K562 (cell line): ENCODE data around the gene FRRS1L. TPM values are rescaled to one million over a fixed set of nuclear protein-coding genes. Genes with fewer than 3 reads are reported as not detected.

Source experiments
- ARID3B ChIP-seq: fragments of 250-450 bp; sonication (Bioruptor Pico); IDR thresholded peaks from 2 replicates; pipeline ENCODE4 v1.4.0; 2020; ENCODE audit warnings: borderline replicate concordance
- E4F1 ChIP-seq: fragments of 250-450 bp; sonication (Bioruptor Pico); IDR thresholded peaks from 2 replicates; pipeline ENCODE4 v1.5.0; 2021; ENCODE audit warnings: mild to moderate bottlenecking, borderline replicate concordance
- SFPQ ChIP-seq: fragments of 200-400 bp; formaldehyde crosslinking; IDR thresholded peaks from 2 replicates; pipeline ENCODE4 v1.6.1; 2017; ENCODE audit warnings: mild to moderate bottlenecking, low read depth, low read length, moderate library complexity
- TRIM28 ChIP-seq: fragments of 450-650 bp; IDR thresholded peaks from 2 replicates; pipeline ENCODE4 v1.6.1; 2017
- ZBTB8A ChIP-seq: fragments of 450-650 bp; IDR thresholded peaks from 2 replicates; pipeline ENCODE4 v1.6.1; 2018; ENCODE audit warnings: mild to moderate bottlenecking, moderate library complexity; ENCODE audit not compliant: partially characterized antibody
- ZNF184 ChIP-seq: sonication (generic); formaldehyde crosslinking; IDR thresholded peaks from 2 replicates; pipeline ENCODE4 v1.5.0; 2020; ENCODE audit warnings: missing genetic modification reagents
- ZNF324 ChIP-seq: fragments of 250-450 bp; sonication (Bioruptor Pico); IDR thresholded peaks from 2 replicates; pipeline ENCODE4 v1.4.0; 2020; ENCODE audit warnings: mild to moderate bottlenecking
- ZNF583 ChIP-seq: fragments of 250-450 bp; sonication (Bioruptor Pico); IDR thresholded peaks from 2 replicates; pipeline ENCODE4 v1.4.0; 2020
- polyA plus RNA-seq, 8 experiments: library from polyadenylated mRNA; depleted of rRNA in 4 of 8; stranded (reverse) in 5 of 8; unstranded in 3 of 8; fragments of >200 nt; fragmentation: Nextera tagmentation in 2 of 8; fragmentation: Illumina TruSeq in 1 of 8; extraction: Ambion mirVana in 2 of 8; extraction: Trizol in 1 of 8; gene quantifications; 2 replicates each; pipeline versions ENCODE4 v1.2.1 to v1.2.3, GENCODE V29; 2011 to 2014; ENCODE audit warnings: inconsistent platforms in 1 of 8, missing spikeins in 1 of 8
- total RNA-seq, 7 experiments: library from RNA; depleted of rRNA in 6 of 7; stranded (reverse); fragments of >200 nt in 6 of 7; fragmentation: Illumina TruSeq in 2 of 7; extraction: Trizol in 2 of 7; gene quantifications; 2 replicates each; pipeline versions ENCODE4 v1.2.1 to v1.2.3, GENCODE V29; 2011 to 2021; ENCODE audit warnings: low replicate concordance in 1 of 7
- TF ChIP-seq, protein P1 (sequence below): fragments of 200-600 bp; sonication (generic); IDR thresholded peaks from one replicate; pipeline ENCODE4 v1.6.1; 2012; ENCODE audit warnings: mild to moderate bottlenecking, low read depth, low read length, inconsistent platforms

The FRRS1L gene
- total and polyA plus RNA-seq, 9 of the 15 experiments (the other 6 are each of a cell fraction or from before 2014, with no cell fraction given) = under 0.01 to 0.04 (median 0.03) TPM; not detected in 5

- TF ChIP-seq, protein P1, sequence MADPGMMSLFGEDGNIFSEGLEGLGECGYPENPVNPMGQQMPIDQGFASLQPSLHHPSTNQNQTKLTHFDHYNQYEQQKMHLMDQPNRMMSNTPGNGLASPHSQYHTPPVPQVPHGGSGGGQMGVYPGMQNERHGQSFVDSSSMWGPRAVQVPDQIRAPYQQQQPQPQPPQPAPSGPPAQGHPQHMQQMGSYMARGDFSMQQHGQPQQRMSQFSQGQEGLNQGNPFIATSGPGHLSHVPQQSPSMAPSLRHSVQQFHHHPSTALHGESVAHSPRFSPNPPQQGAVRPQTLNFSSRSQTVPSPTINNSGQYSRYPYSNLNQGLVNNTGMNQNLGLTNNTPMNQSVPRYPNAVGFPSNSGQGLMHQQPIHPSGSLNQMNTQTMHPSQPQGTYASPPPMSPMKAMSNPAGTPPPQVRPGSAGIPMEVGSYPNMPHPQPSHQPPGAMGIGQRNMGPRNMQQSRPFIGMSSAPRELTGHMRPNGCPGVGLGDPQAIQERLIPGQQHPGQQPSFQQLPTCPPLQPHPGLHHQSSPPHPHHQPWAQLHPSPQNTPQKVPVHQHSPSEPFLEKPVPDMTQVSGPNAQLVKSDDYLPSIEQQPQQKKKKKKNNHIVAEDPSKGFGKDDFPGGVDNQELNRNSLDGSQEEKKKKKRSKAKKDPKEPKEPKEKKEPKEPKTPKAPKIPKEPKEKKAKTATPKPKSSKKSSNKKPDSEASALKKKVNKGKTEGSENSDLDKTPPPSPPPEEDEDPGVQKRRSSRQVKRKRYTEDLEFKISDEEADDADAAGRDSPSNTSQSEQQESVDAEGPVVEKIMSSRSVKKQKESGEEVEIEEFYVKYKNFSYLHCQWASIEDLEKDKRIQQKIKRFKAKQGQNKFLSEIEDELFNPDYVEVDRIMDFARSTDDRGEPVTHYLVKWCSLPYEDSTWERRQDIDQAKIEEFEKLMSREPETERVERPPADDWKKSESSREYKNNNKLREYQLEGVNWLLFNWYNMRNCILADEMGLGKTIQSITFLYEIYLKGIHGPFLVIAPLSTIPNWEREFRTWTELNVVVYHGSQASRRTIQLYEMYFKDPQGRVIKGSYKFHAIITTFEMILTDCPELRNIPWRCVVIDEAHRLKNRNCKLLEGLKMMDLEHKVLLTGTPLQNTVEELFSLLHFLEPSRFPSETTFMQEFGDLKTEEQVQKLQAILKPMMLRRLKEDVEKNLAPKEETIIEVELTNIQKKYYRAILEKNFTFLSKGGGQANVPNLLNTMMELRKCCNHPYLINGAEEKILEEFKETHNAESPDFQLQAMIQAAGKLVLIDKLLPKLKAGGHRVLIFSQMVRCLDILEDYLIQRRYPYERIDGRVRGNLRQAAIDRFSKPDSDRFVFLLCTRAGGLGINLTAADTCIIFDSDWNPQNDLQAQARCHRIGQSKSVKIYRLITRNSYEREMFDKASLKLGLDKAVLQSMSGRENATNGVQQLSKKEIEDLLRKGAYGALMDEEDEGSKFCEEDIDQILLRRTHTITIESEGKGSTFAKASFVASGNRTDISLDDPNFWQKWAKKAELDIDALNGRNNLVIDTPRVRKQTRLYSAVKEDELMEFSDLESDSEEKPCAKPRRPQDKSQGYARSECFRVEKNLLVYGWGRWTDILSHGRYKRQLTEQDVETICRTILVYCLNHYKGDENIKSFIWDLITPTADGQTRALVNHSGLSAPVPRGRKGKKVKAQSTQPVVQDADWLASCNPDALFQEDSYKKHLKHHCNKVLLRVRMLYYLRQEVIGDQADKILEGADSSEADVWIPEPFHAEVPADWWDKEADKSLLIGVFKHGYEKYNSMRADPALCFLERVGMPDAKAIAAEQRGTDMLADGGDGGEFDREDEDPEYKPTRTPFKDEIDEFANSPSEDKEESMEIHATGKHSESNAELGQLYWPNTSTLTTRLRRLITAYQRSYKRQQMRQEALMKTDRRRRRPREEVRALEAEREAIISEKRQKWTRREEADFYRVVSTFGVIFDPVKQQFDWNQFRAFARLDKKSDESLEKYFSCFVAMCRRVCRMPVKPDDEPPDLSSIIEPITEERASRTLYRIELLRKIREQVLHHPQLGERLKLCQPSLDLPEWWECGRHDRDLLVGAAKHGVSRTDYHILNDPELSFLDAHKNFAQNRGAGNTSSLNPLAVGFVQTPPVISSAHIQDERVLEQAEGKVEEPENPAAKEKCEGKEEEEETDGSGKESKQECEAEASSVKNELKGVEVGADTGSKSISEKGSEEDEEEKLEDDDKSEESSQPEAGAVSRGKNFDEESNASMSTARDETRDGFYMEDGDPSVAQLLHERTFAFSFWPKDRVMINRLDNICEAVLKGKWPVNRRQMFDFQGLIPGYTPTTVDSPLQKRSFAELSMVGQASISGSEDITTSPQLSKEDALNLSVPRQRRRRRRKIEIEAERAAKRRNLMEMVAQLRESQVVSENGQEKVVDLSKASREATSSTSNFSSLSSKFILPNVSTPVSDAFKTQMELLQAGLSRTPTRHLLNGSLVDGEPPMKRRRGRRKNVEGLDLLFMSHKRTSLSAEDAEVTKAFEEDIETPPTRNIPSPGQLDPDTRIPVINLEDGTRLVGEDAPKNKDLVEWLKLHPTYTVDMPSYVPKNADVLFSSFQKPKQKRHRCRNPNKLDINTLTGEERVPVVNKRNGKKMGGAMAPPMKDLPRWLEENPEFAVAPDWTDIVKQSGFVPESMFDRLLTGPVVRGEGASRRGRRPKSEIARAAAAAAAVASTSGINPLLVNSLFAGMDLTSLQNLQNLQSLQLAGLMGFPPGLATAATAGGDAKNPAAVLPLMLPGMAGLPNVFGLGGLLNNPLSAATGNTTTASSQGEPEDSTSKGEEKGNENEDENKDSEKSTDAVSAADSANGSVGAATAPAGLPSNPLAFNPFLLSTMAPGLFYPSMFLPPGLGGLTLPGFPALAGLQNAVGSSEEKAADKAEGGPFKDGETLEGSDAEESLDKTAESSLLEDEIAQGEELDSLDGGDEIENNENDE = no peak
- no peak for TF ChIP-seq SFPQ
- no peak for TF ChIP-seq ZNF324 (CRISPR knock-in tag)
- no peak for TF ChIP-seq ZNF184
- no peak for TF ChIP-seq ZNF583 (CRISPR knock-in tag)
- TF ChIP-seq ARID3B (CRISPR knock-in tag) = no peak
- TF ChIP-seq TRIM28 = no peak
- no peak for TF ChIP-seq E4F1 (CRISPR knock-in tag)
- no peak for TF ChIP-seq ZBTB8A
These were observed 36.8 kb upstream of the FRRS1L start (continued) for GRCh38 chr9:109203761-109204360.
